GM21526 (cell line): ENCODE data around the gene COCH.

Experiments
- ATAC-seq: cut with Tn5 transposase; IDR thresholded peaks from one replicate; pipeline ENCODE4 v1.9.1; 2021; ENCODE audit warnings: moderate library complexity; ENCODE audit not compliant: unreplicated experiment, low FRiP score

Gene COCH

DNA sequence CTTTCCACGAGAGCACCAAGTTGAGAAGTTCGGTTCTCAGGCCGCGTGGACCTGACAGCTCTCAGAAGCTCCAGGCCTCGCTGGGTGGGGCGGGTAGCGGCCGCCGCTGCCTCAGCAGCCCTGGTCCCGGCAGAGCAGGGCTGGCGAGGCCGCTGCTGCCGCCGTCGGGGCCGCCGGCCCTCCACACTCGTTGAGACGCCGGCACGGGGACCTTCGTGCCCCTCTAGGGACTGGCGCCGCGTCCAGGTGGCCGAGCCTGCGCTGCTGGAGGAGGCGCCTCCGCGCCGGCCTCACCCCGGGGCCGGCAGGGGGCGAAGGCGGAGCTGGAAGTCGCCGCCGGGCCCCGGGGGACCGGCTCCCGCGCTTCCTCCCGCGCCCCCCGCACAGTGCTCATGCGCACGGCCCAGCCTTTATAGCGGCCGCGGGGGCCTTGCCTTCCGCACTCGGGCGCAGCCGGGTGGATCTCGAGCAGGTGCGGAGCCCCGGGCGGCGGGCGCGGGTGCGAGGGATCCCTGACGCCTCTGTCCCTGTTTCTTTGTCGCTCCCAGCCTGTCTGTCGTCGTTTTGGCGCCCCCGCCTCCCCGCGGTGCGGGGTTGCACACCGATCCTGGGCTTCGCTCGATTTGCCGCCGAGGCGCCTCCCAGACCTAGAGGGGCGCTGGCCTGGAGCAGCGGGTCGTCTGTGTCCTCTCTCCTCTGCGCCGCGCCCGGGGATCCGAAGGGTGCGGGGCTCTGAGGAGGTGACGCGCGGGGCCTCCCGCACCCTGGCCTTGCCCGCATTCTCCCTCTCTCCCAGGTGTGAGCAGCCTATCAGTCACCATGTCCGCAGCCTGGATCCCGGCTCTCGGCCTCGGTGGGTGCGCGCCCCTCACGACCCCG is at the start of gene COCH:
Gene COCH (plus strand): TSS at position 440 of the 879 bp plus-strand sequence. CDS start 380 bp downstream, at position 820.
- peak; percentile 76 for ATAC-seq

GRCh38 chr14:30826070-30826469 is 48.3 kb upstream of the COCH start:
- ATAC-seq, result no peak

- no peak for ATAC-seq
Measured at GRCh38 chr14:30829853-30830252, 44.5 kb upstream of the COCH start.

- no peak for ATAC-seq
Measured at GRCh38 chr14:30834353-30834752, 40.0 kb upstream of the COCH start.

GRCh38 chr14:30838351-30838750 is 36.0 kb upstream of the COCH start:
- ATAC-seq, result no peak

- no peak for ATAC-seq
Measured at GRCh38 chr14:30840086-30840779, 34.1 kb upstream of the COCH start.

DNA sequence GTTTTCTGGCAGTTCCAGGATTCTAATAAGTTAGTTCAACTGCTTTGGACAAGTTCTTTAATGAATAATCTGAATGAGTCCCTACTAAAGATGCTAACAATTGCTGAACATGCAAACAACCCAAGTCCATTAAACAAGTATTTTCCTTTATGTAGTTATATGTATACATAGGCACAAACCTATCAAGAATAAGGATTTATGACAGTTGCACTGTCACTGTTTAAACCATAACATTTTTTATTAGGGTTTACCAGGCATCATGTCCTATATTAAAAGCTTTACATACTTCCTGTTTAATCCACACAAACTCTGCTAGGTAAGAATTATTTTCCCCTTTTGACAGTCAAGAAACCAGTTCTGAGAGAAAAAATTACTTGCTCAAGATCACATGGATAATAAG is 31.9 kb upstream of the COCH start:
- no peak for ATAC-seq

GRCh38 chr14:30848449-30849240 is 25.7 kb upstream of the COCH start:
- ATAC-seq, result no peak

GRCh38 chr14:30849354-30849753 is 25.0 kb upstream of the COCH start:
- peak; percentile 94 for ATAC-seq

GRCh38 chr14:30849983-30850382 is 24.4 kb upstream of the COCH start:
- ATAC-seq, result no peak

DNA sequence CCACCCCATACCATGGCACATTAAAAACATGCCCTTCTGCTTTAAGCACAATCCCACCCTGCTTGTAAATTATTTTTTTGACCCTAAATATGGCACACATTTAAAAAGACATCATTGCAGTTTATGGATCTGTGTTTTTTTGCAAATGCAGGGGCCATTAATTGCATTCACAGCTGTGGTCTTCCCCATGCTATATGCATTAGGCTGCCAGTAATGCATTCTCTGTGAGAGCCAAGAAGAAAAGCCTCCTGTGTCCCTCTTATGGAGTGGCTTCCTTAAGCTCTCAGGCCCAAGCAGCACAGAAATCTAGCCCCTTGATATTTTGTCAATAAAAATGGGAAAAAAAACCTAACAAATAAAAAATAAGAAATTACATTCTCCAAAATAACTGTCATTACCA is 20.4 kb upstream of the COCH start:
- no peak for ATAC-seq

GRCh38 chr14:30854492-30854891 is 19.9 kb upstream of the COCH start:
- peak; percentile 53 for ATAC-seq

GRCh38 chr14:30855345-30856037 is 18.9 kb upstream of the COCH start:
- ATAC-seq, result peak; percentile 45

GRCh38 chr14:30861200-30861599 is 13.2 kb upstream of the COCH start:
- no peak for ATAC-seq

DNA sequence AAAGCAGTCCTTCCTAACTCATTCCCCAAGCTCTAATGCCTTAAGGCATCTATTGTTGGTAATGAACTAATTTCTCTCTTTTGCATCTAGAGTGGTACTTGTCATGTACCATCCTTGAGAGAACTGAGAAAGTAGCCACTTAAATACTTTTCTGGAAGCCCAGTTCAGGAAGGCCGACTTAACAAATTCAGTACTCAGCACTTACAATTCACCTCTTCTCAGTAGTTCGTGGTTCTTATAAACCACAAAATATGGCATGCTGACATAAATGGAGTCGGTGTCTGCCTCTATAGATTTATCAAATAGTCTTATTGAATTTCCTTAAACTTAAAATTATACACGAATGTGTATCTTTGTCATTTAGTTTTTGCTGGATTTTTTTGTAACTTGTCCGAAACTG is 9.4 kb upstream of the COCH start:
- ATAC-seq, result no peak

DNA sequence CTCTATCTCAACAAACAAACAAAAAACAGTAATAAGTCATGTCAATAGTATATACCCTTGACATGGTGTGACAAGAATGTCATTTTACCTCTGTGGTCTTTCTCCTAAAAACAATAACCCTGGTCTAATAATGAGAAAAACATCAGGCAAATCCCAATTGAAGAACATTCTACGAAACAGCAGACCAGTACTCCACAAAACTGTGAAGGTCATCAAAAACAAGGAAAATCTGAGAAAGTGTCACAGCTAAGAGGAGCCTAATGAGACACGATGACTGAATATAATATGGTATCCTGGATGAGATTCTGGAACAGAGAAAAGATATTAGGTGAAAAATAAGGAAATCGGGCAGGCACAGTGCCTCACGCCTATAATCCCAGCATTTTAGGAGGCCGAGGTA is 5.6 kb upstream of the COCH start:
- no peak for ATAC-seq

DNA sequence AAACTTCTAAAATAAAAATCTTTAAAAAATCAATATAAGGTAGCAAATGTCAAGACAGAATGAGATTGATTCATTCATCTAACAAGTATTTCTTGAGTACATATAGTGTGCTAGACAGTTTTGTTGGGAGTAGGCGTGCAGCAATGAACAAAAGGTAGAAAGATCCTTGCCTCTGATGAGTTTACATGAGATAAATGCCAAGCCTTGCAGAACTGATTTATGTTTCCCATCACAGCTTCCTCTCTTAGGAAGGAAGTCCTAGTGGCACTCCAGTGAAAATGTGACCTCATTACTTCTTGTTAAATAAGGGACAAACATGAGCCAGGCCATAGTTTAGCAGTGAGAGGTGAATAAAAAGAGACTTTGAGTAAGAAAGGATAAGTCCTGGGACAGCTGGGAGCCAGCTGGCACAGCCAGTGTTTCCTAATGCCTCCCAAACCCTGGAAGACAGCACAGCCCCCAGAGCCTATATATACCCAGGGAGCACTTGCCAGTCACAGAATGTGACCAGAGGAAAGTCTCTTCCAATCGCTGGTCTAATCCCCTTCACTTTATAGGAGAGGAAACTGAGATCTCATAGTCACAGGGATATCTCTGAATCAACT is 4.7 kb upstream of the COCH start:
- no peak for ATAC-seq

GRCh38 chr14:30872602-30873001 is 1.8 kb upstream of the COCH start:
- ATAC-seq, result no peak

GRCh38 chr14:30873308-30874119 is 845 bp upstream of the COCH start:
- no peak for ATAC-seq
